ENCODE results near the gene ARHGEF10L.

The ARHGEF10L gene

DNA sequence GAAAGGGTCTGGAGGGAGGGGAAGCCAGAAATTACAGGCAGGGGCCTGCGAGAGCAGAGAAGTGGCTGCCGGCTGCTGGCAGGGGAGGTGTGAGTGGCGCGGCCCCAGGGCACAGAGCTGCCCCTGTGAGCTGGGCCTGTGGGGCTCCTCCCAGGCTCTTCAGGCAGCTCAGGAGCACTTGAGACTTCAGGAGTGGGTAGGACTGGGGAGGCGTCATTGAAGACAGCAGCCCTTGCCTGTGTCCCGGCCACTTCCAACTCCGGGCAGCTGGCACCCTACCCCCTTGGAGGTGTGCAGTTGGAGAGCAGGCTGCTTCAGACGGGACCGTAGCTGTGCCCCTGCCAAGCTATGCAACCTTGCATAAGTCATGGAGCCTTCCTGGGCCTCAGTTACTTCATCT, 128.1 kb downstream of the ARHGEF10L start:
- CTCF ChIA-PET = interaction anchor here (0.9 to 2.1 kb wide), 3 partner anchors 12 to 432 kb away, joined by 3 to 6 read pairs (median 4); no protein-coding TSS in a partner anchor
- no peak for DNase-seq (ENCODE audit: low read depth, low spot score)
- POLR2A ChIA-PET = no interaction called here

GRCh38 chr1:17668195-17668594, 128.7 kb downstream of the ARHGEF10L start:
- CTCF ChIA-PET = interaction anchor here (0.9 to 2.1 kb wide), 4 partner anchors 8 to 432 kb away, joined by 3 to 10 read pairs (median 5); no protein-coding TSS in a partner anchor
- no peak for DNase-seq (ENCODE audit: low read depth, low spot score)
- POLR2A ChIA-PET = no interaction called here
- H3K4me3 ChIP-seq (ENCODE audit: low read depth, low read length) = no peak overlapping the region
- TF ChIP-seq CTCF (IDR thresholded peaks at IDR 0.05; ENCODE audit: insufficient read depth, low read length, missing control alignments) = no peak

More for the DNA sequence above, 128.1 kb downstream of the ARHGEF10L start:
- TF ChIP-seq CTCF (IDR thresholded peaks at IDR 0.05; ENCODE audit: insufficient read depth, low read length, missing control alignments) = no peak
- no peak overlapping the region for H3K4me3 ChIP-seq (ENCODE audit: low read depth, low read length)

DNA sequence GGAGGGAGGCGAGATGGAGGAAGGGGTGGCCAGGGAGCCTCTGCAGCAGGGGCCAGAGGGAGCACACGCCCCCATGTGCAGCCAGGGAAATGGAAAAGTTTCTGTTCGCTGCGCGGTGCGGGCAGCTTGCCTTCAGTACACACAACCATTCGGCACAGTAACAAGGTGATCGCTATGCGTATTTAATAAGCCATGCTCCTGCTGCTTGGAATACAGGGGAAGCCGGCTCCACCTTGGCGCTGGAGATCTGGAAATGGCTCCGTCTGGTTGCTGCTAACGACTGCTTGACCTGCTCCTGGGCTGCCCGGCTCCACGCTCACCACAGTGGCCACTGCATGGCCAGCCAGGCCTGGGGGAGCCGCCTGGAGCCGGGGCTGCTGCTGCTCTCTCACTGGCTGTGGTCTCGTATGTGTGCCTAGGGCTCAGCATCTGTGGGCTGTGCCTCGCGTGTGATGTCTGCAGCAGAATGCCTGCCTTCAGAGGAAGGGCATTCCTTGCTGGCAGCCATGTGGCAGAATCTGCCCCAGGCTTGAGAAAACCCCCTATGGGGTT, 129.2 kb downstream of the ARHGEF10L start:
- DNase-seq (ENCODE audit: low read depth, low spot score) = no peak
- CTCF ChIA-PET = interaction anchor here (0.9 to 2.1 kb wide), 4 partner anchors 8 to 431 kb away, joined by 3 to 10 read pairs (median 5); no protein-coding TSS in a partner anchor
- POLR2A ChIA-PET = no interaction called here
- TF ChIP-seq CTCF (IDR thresholded peaks at IDR 0.05; ENCODE audit: insufficient read depth, low read length, missing control alignments) = no peak
- no peak overlapping the region for H3K4me3 ChIP-seq (ENCODE audit: low read depth, low read length)

- DNase-seq (ENCODE audit: low read depth, low spot score) = no peak
- H3K4me3 ChIP-seq (ENCODE audit: low read depth, low read length) = no peak overlapping the region
- CTCF ChIA-PET = interaction anchor here (1.1 to 2.1 kb wide), 3 partner anchors 9 to 13 kb away, joined by 3 to 10 read pairs (median 4); no protein-coding TSS in a partner anchor
- TF ChIP-seq CTCF (IDR thresholded peaks at IDR 0.05; ENCODE audit: insufficient read depth, low read length, missing control alignments) = no peak
- POLR2A ChIA-PET = no interaction called here
These were observed 129.8 kb downstream of the ARHGEF10L start for GRCh38 chr1:17669305-17669704.

DNA sequence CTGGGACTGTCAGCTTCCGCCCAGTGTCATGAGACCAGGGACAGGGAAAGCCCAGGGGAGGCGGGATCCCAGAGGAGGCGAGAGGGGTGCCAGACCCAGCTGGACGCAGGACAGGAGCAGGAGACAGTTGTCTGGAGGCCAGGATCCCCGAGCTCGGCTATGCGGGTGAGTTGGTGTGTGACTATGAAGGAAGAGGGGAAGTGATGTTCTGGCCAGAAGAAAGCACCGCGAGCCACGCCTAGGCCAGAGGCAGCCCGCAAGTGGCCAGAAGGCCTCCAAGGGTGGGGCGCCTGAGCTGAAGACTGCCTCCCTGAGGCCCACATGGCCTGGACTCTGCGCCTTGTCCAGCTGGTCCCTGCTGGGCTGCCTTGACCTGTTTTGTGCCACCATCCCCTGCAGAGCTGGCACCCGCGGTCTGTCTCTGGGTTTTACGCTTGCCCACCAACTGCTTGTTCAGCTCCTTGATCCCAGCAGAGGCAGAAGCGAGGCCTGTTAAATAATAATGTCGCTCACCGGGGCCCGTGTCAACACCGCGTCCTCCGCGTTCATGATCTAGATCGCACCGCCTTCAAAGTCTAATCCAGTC, 130.5 kb downstream of the ARHGEF10L start:
- no peak for DNase-seq (ENCODE audit: low read depth, low spot score)
- no peak overlapping the region for H3K4me3 ChIP-seq (ENCODE audit: low read depth, low read length)
- no peak for TF ChIP-seq CTCF (IDR thresholded peaks at IDR 0.05; ENCODE audit: insufficient read depth, low read length, missing control alignments)
- POLR2A ChIA-PET = no interaction called here
- CTCF ChIA-PET = interaction anchor here (1.1 to 1.9 kb wide), 2 partner anchors 10 to 12 kb away, joined by 3 to 10 read pairs; no protein-coding TSS in a partner anchor

DNA sequence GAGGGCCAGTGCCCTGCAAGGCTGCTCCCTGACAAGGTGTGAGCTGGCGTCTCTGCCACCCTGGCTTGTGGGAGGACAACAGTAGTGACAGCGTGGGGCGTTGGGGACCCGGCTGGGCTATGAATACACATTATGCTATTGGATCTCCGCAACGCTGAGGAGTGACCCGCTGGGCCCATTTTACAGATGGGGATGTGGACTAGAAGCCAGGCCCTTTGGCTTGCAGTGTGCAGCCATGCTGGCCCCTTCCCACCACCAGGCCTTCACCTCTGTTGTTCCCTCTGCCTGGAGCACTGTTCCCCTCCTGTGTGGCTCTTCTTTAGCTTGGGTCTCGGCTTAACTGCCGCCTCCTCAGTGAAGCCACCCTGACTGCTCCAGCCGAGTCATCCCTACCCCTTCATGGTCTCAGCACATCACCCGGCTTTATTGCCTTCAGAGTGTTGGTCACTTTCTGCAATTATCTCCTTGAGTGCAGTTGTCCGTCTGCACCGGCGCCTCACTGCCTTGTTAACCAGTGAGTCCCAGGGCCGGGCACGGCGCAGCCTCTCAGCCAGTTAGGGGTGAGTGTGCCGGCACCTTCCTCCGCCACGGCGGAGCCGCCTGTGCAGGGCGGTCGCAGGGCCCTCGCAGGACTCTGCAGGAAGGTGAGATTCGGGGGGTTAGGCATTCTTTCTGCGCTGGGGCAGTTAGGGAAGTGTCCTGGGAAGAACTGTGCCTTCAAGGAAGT, 131.3 kb downstream of the ARHGEF10L start:
- no peak for DNase-seq (ENCODE audit: low read depth, low spot score)
- ChIA-PET CTCF (interaction anchor here (1.1 to 1.2 kb wide), 2 partner anchors 9 to 12 kb away, joined by 3 read pairs; no protein-coding TSS in a partner anchor), POLR2A (no interaction called here)
- TF ChIP-seq CTCF (IDR thresholded peaks at IDR 0.05; ENCODE audit: insufficient read depth, low read length, missing control alignments) = no peak
- no peak overlapping the region for H3K4me3 ChIP-seq (ENCODE audit: low read depth, low read length)

Data from AG04449 (cell line).